GM12864 (cell line): ENCODE data around the gene NSF.

Experiments used
- DNase-seq: peaks from one replicate; pipeline ENCODE4 v3.0.0-alpha.2; 2011; ENCODE audit warnings: low read depth
- H3K4me3 ChIP-seq: 2 replicates; pipeline ENCODE4 v1.5.1; 2011; ENCODE audit warnings: mild to moderate bottlenecking, low read depth, low read length, control low read depth
- TF ChIP-seq, protein P1 (sequence below): IDR thresholded peaks from 2 replicates; pipeline ENCODE4 v1.5.1; 2011; ENCODE audit warnings: low read depth, mild to moderate bottlenecking, moderate library complexity, low read length, control low read depth, inconsistent platforms; ENCODE audit errors: missing control alignments

The NSF gene

DNA sequence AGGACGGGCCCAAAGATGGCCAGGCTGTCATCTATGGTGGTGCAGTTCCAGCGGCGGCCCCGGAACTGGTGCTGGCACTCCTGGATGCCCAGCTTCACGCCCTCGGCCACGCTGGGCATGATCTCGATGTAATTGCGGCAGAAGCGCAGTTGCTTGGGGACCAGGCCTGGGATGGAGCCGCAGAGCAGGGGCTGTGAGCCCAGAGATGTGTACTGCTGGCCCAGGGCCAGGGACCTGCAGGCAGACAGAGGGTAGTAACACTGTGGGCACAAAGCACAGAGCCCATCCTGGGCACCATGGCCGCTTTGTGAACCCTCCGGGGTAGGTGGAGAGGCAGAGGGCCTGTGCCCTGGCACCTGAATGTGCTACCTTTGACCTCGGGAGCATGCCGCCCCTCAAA is 183.2 kb downstream of the NSF start:
- TF ChIP-seq, protein P1, sequence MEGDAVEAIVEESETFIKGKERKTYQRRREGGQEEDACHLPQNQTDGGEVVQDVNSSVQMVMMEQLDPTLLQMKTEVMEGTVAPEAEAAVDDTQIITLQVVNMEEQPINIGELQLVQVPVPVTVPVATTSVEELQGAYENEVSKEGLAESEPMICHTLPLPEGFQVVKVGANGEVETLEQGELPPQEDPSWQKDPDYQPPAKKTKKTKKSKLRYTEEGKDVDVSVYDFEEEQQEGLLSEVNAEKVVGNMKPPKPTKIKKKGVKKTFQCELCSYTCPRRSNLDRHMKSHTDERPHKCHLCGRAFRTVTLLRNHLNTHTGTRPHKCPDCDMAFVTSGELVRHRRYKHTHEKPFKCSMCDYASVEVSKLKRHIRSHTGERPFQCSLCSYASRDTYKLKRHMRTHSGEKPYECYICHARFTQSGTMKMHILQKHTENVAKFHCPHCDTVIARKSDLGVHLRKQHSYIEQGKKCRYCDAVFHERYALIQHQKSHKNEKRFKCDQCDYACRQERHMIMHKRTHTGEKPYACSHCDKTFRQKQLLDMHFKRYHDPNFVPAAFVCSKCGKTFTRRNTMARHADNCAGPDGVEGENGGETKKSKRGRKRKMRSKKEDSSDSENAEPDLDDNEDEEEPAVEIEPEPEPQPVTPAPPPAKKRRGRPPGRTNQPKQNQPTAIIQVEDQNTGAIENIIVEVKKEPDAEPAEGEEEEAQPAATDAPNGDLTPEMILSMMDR = no peak
- H3K4me3 ChIP-seq = no peak overlapping the region
- no peak for DNase-seq

DNA sequence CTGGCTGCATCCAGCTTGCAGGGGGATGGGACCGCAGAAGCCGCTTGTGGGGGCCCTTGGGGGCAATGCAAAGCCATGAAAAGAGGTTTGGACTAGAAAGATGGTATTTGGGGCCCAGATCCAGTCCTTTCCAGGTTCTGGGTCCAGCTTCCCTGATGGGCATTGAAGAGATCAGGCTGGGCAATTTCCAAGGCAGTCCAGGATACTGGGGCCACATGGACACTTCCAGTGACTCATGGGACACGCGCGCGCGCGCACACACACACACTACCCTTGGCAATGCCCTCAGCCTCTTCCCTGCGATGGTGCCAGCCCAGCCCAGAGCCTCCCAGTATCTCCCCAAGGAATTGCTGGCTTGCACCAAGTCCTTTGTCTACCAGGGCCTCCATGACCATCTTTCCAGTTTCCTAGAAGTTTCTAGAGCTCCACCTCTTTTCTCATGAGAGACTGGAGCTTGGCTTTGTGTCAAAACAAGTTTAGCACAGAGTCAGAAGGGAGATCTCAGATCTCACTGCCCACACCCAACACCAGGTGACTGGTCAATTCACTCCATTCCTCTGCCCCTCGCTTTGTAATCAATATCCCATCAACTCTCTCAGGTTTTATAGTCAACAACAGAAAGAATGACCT is 183.8 kb downstream of the NSF start:
- TF ChIP-seq, protein P1 = no peak
- no peak for DNase-seq
- no peak overlapping the region for H3K4me3 ChIP-seq

DNA sequence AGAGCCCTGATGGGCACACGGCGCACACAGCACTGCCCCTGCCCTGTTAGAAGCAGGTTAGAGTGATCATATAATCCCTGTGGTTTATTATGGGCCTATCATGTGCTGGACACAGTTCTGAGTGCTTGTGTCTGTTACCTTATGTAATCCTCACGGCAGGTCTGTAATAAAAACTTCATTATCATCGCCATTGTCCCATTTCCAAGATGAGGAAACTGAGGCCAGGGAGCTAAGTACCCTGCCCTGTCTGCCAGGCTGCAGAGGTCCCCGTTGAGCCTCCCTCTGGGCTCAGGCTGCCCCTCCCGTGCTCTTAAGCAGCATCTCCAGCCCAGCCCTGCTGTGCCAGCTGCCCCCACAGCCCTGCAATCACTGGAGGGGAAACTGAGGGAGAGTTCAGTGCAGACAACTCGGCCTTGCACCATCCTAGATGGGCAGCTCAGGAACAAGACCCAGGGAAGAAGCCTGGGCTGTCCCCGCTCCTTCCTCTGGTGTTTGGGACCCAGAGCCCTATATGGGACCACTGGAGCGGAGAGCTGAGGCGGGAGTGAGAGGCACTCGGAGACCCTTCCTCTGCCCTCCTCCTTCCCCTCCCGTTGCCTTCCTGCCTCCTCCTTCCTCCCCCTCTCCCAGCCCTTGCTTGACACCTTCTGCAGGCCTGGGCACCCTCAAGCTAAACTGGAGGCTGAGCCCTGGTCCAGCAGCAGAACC is 186.0 kb downstream of the NSF start:
- no peak overlapping the region for H3K4me3 ChIP-seq
- TF ChIP-seq, protein P1 = no peak
- no peak for DNase-seq

DNA sequence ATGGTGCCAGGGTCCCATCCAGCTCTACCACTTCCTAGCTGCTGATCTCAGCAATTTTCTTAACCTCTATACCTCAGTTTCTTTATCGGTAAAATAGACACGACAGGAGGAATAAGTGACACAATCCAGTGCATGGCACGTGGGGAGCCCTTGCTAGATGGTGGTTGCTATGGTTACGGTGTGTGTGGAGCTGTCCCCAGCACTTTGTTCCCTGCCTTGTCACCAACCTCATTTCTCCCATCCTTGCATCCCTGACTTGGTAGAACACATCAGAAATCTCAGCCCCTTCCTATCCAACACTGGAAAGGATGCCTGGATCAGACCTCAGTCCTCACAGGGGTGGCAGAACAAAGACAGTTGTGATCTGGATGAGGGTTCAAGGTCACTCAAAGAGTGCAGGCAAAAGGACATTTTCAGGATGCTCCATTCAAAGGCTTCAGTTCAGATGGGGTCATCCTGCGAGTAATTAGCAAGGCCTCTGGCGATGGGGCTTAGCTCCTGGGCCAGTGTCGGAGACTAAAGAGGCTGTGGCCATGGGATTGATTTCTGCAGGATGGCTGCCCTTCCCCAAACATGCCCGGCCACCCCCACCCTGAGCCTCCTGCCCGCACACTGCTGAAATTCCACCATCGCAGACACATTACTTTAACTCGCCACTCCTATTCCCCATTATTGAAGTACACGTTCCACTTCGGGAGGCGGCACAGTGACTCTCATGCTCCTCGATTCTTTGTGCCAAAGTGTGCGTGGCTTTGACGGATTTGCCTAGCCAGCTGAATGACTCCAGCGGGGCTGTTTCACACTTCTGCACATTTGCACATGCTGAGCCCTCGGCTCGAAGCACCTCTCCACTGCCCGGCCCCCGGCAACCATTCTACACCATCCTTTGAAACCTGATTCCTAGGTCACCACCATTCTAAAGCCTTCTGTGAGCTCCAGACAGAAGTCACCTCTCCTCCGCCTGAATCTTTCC is 187.8 kb downstream of the NSF start:
- no peak for DNase-seq
- no peak overlapping the region for H3K4me3 ChIP-seq
- TF ChIP-seq, protein P1 = no peak

DNA sequence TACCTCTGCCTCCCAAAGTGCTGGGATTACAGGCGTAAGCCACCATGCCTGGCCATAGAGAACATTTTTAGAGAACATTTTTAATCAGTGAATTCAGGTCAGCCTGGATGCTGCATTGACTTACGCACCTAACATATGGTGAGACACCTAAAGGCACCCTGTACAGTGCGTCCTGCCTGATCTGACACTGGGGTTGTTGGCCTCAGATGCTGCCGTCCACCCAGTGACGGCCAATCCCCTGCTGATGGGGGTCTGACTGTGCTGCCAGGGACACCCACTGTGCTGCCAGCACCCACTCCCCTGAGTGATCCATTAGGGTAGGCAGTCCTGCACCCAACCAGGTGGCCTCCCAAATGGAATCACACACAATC is 189.5 kb downstream of the NSF start:
- H3K4me3 ChIP-seq = no peak overlapping the region
- TF ChIP-seq, protein P1 = no peak
- DNase-seq = no peak

DNA sequence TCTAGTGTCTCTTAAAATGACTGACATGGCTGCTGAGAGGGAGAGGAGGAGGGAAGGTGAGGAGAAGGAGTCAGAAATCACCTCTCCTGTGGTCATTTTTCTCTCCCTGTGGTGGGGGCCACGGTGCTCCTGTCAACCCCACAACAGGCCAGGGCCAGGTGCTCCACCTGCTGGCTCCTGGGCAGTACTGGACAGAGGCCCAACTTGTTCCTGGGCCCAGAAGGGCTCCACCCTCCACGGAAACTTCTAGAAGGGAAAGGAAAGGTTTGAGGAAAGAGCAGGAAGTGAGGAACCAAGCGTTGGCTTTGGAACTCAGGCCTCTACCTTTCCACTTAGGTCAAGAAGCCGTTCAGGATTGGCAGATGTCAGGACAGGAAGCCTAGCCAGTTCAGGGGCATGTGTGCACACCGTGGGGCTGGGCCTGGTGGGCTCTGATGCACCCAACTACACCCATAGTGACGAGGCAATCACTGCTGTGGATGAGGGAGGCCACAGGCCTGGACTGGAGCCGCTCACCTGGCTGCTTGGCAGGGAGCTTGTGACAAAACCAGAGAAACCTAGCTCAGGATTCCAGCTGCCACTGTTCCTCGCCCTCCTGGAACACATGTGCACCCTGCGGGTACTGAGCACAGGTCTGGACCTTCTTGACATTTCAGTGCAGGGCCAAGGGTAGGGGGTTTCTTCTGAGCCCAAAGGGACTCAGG is 191.9 kb downstream of the NSF start:
- no peak for DNase-seq
- no peak overlapping the region for H3K4me3 ChIP-seq
- TF ChIP-seq, protein P1 = peak; percentile 59
